ENCODE measurements around the gene IQGAP2.

The IQGAP2 gene

DNA sequence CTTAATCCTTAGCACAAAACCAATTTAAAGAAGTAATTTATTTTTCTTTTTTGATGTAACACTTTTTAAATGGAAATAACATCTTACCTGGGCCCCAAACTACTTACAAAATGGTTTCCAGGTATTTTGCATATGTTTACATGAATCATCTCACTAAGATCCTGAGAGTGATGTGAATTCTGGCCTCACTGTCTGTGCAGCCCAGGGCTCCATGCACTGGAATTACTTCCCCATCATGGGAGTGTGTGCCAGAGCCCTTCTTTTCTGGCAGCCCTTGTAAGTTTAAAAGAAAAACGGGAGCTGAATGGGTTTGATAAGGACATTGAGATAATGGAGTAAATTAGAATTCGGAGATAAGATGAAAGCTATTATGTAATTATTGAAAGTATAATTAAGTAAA is 300.6 kb downstream of the IQGAP2 start:
- no peak overlapping the region for H3K18ac ChIP-seq (ENCODE audit: low read depth in 1 of 2, low read length in 2 of 2)
- H2BK12ac ChIP-seq (ENCODE audit: low read length in 2 of 2), result no peak overlapping the region
- H2BK120ac ChIP-seq (ENCODE audit: low read depth, low read length), result no peak overlapping the region
- H2AK5ac ChIP-seq (ENCODE audit: low read length, severe bottlenecking), result no peak overlapping the region
- H3K4me3 ChIP-seq (ENCODE audit: insufficient read depth in 1 of 2, low read depth in 1 of 2, low read length in 2 of 2), result no peak overlapping the region
- peaks cover 7% of the 10 kb centered on the region for H3K4me1 ChIP-seq (ENCODE audit: control insufficient read depth, insufficient read depth, low read depth, low read length)
- no peak overlapping the region for H3K27ac ChIP-seq (ENCODE audit: low read length, poor library complexity, severe bottlenecking)
- no peaks in the 10 kb centered on the region for H3K9me3 ChIP-seq (ENCODE audit: control insufficient read depth, low read length)
- H3K4ac ChIP-seq (ENCODE audit: low read depth in 1 of 2, low read length in 2 of 2), result no peak overlapping the region
- WGBS, result 83% methylated on average over 1 of the region's 2 CpGs
- H3K79me1 ChIP-seq (replicated peaks; ENCODE audit: low read length, poor library complexity, severe bottlenecking), result no peaks in the 10 kb centered on the region
- no peak overlapping the region for H3K9ac ChIP-seq (ENCODE audit: low read length)
- H4K91ac ChIP-seq (ENCODE audit: low read length), result no peak overlapping the region
- H2BK5ac ChIP-seq (ENCODE audit: low read depth, low read length, poor library complexity, severe bottlenecking), result no peak overlapping the region
- no peak overlapping the region for H2BK15ac ChIP-seq (ENCODE audit: low read depth, poor library complexity, severe bottlenecking)
- H4K8ac ChIP-seq (ENCODE audit: low read length), result no peak overlapping the region
- H3K36me3 ChIP-seq (ENCODE audit: control insufficient read depth in 1 of 2, insufficient read depth in 2 of 2, low read depth in 1 of 2, low read length in 2 of 2), result no peaks in the 10 kb centered on the region
- peaks cover 0 to 13% of the 10 kb centered on the region in 2 experiments for H3K27me3 ChIP-seq (ENCODE audit: control insufficient read depth in 1 of 2, insufficient read depth in 1 of 2, low read length in 2 of 2)
- H3K14ac ChIP-seq (ENCODE audit: low read length in 2 of 2), result no peak overlapping the region
- no peak overlapping the region for H3K23ac ChIP-seq (ENCODE audit: low read length in 2 of 2)
- peak; percentile 28 for DNase-seq
- H3K4me2 ChIP-seq (ENCODE audit: low read length, poor library complexity, severe bottlenecking), result no peak overlapping the region
- no peak overlapping the region for H2AFZ ChIP-seq (ENCODE audit: low read depth, low read length)

GRCh38 chr5:76704131-76704663 is 301.1 kb downstream of the IQGAP2 start:
- Histone ChIP-seq H3K18ac (ENCODE audit: low read depth in 1 of 2, low read length in 2 of 2) (no peak overlapping the region), H4K91ac (ENCODE audit: low read length) (no peak overlapping the region), H3K36me3 (ENCODE audit: control insufficient read depth in 1 of 2, insufficient read depth in 2 of 2, low read depth in 1 of 2, low read length in 2 of 2) (no peaks in the 10 kb centered on the region), H3K27me3 (ENCODE audit: control insufficient read depth in 1 of 2, insufficient read depth in 1 of 2, low read length in 2 of 2) (peaks cover 0 to 17% of the 10 kb centered on the region in 2 experiments), H2BK12ac (ENCODE audit: low read length in 2 of 2) (no peak overlapping the region), H3K4me3 (ENCODE audit: insufficient read depth in 1 of 2, low read depth in 1 of 2, low read length in 2 of 2) (no peak overlapping the region), H2BK15ac (ENCODE audit: low read depth, poor library complexity, severe bottlenecking) (no peak overlapping the region), H2BK5ac (ENCODE audit: low read depth, low read length, poor library complexity, severe bottlenecking) (no peak overlapping the region), H3K9ac (ENCODE audit: low read length) (no peak overlapping the region), H3K4me2 (ENCODE audit: low read length, poor library complexity, severe bottlenecking) (no peak overlapping the region), H3K9me3 (ENCODE audit: control insufficient read depth, low read length) (no peaks in the 10 kb centered on the region), H3K14ac (ENCODE audit: low read length in 2 of 2) (no peak overlapping the region), H3K79me1 (replicated peaks; ENCODE audit: low read length, poor library complexity, severe bottlenecking) (no peaks in the 10 kb centered on the region), H4K8ac (ENCODE audit: low read length) (no peak overlapping the region), H2AFZ (ENCODE audit: low read depth, low read length) (no peak overlapping the region), H3K4ac (ENCODE audit: low read depth in 1 of 2, low read length in 2 of 2) (no peak overlapping the region), H2AK5ac (ENCODE audit: low read length, severe bottlenecking) (no peak overlapping the region), H3K27ac (ENCODE audit: low read length, poor library complexity, severe bottlenecking) (no peak overlapping the region), H3K23ac (ENCODE audit: low read length in 2 of 2) (no peak overlapping the region), H2BK120ac (ENCODE audit: low read depth, low read length) (peak overlapping the region; percentile 8), H3K4me1 (ENCODE audit: control insufficient read depth, insufficient read depth, low read depth, low read length) (peaks cover 9% of the 10 kb centered on the region)
- DNase-seq, result no peak

DNA sequence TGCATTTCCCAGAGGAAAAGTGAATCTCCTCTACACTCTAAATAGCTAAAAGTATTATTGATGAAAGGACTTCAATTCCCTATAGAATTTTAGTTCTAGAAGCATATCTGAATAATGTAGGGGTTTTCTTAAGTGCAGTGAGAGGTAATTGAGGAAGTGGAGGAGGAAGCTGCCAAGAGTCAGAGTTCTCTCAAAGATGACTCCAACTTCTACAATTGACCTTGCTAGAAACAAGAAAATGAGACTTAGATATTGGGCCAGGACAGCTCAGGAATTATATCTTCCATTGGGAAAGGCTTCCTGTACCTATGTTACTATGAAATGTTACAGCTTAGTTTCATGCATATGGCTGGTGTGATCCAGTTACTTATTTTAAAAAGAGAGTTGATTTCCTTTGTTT is 302.5 kb downstream of the IQGAP2 start:
- Histone ChIP-seq H3K27ac (ENCODE audit: low read length, poor library complexity, severe bottlenecking) (no peak overlapping the region), H4K8ac (ENCODE audit: low read length) (no peak overlapping the region), H2BK5ac (ENCODE audit: low read depth, low read length, poor library complexity, severe bottlenecking) (no peak overlapping the region), H3K4me1 (ENCODE audit: control insufficient read depth, insufficient read depth, low read depth, low read length) (peaks cover 10% of the 10 kb centered on the region), H3K18ac (ENCODE audit: low read depth in 1 of 2, low read length in 2 of 2) (peak overlapping the region in 1 of 2 experiments; percentile 6), H2BK12ac (ENCODE audit: low read length in 2 of 2) (no peak overlapping the region), H2AK5ac (ENCODE audit: low read length, severe bottlenecking) (no peak overlapping the region), H3K4me2 (ENCODE audit: low read length, poor library complexity, severe bottlenecking) (no peak overlapping the region), H3K27me3 (ENCODE audit: control insufficient read depth in 1 of 2, insufficient read depth in 1 of 2, low read length in 2 of 2) (peaks cover 0 to 17% of the 10 kb centered on the region in 2 experiments), H3K9ac (ENCODE audit: low read length) (no peak overlapping the region), H3K9me3 (ENCODE audit: control insufficient read depth, low read length) (no peaks in the 10 kb centered on the region), H3K23ac (ENCODE audit: low read length in 2 of 2) (no peak overlapping the region), H4K91ac (ENCODE audit: low read length) (no peak overlapping the region), H2BK15ac (ENCODE audit: low read depth, poor library complexity, severe bottlenecking) (no peak overlapping the region), H2AFZ (ENCODE audit: low read depth, low read length) (no peak overlapping the region), H3K4me3 (ENCODE audit: insufficient read depth in 1 of 2, low read depth in 1 of 2, low read length in 2 of 2) (no peak overlapping the region), H3K36me3 (ENCODE audit: control insufficient read depth in 1 of 2, insufficient read depth in 2 of 2, low read depth in 1 of 2, low read length in 2 of 2) (no peaks in the 10 kb centered on the region), H3K14ac (ENCODE audit: low read length in 2 of 2) (no peak overlapping the region), H2BK120ac (ENCODE audit: low read depth, low read length) (no peak overlapping the region), H3K79me1 (replicated peaks; ENCODE audit: low read length, poor library complexity, severe bottlenecking) (no peaks in the 10 kb centered on the region), H3K4ac (ENCODE audit: low read depth in 1 of 2, low read length in 2 of 2) (no peak overlapping the region)
- no peak for DNase-seq

DNA sequence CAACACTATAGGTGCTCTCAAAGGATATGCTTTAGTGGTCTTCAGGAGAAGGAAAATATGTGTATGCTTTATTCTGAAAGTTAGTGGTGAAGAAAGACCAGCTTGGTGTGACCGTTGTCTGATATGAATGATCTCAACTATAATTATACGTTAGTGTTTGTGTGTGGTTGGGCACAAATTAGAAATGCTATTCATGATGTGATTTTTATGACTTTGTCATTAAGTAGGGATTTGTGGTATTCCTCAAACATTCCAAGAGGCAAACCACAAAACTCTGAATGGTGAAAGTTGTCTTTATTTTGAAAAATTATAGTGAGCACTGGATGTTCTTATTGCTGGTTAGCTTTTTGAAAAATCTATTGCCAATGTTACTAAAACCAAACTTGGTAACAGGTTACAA is 306.7 kb downstream of the IQGAP2 start:
- Histone ChIP-seq H2BK120ac (ENCODE audit: low read depth, low read length) (no peak overlapping the region), H2BK12ac (ENCODE audit: low read length in 2 of 2) (no peak overlapping the region), H3K4me3 (ENCODE audit: insufficient read depth in 1 of 2, low read depth in 1 of 2, low read length in 2 of 2) (no peak overlapping the region), H3K14ac (ENCODE audit: low read length in 2 of 2) (no peak overlapping the region), H3K18ac (ENCODE audit: low read depth in 1 of 2, low read length in 2 of 2) (peak overlapping the region in 1 of 2 experiments; percentile 24), H4K91ac (ENCODE audit: low read length) (no peak overlapping the region), H2AK5ac (ENCODE audit: low read length, severe bottlenecking) (no peak overlapping the region), H3K23ac (ENCODE audit: low read length in 2 of 2) (no peak overlapping the region), H3K27ac (ENCODE audit: low read length, poor library complexity, severe bottlenecking) (peak overlapping the region; percentile 93), H3K4me2 (ENCODE audit: low read length, poor library complexity, severe bottlenecking) (peak overlapping the region; percentile 74), H3K4me1 (ENCODE audit: control insufficient read depth, insufficient read depth, low read depth, low read length) (peaks cover 7% of the 10 kb centered on the region), H3K9ac (ENCODE audit: low read length) (no peak overlapping the region), H2BK15ac (ENCODE audit: low read depth, poor library complexity, severe bottlenecking) (no peak overlapping the region), H3K9me3 (ENCODE audit: control insufficient read depth, low read length) (no peaks in the 10 kb centered on the region), H4K8ac (ENCODE audit: low read length) (no peak overlapping the region), H3K79me1 (replicated peaks; ENCODE audit: low read length, poor library complexity, severe bottlenecking) (no peaks in the 10 kb centered on the region), H3K27me3 (ENCODE audit: control insufficient read depth in 1 of 2, insufficient read depth in 1 of 2, low read length in 2 of 2) (peaks cover 0 to 17% of the 10 kb centered on the region in 2 experiments), H2AFZ (ENCODE audit: low read depth, low read length) (no peak overlapping the region), H3K36me3 (ENCODE audit: control insufficient read depth in 1 of 2, insufficient read depth in 2 of 2, low read depth in 1 of 2, low read length in 2 of 2) (no peaks in the 10 kb centered on the region), H3K4ac (ENCODE audit: low read depth in 1 of 2, low read length in 2 of 2) (peak overlapping the region in 1 of 2 experiments; percentile 69), H2BK5ac (ENCODE audit: low read depth, low read length, poor library complexity, severe bottlenecking) (peak overlapping the region; percentile 82)
- DNase-seq, result peak; percentile 60
- 16% methylated on average over 2 of the region's 2 CpGs for WGBS
